Psoas muscle (tissue), 8 donors: ENCODE results near the gene FXYD4. TPM values are rescaled to one million over a fixed set of nuclear protein-coding genes. Genes with fewer than 3 reads are reported as not detected.
A peak's percentile ranks its signal among the peaks of the same experiment; 100 is the strongest.

ENCODE experiments used
- ATAC-seq, 4 donors: fragments of 200-7000 bp; cut with Tn5 transposase; one replicate each; pipeline ENCODE4 v1.9.1; 2020; ENCODE audit warnings: moderate library complexity in 3 of 4, mild to moderate bottlenecking in 2 of 4
- DNase-seq, 2 donors: peaks; one replicate each; pipeline ENCODE4 v3.0.0-alpha.2; 2020
- H3K27ac ChIP-seq: fragments of 200-600 bp; one replicate; pipeline ENCODE4 v1.8.0; 2022
- H3K27me3 ChIP-seq, 3 donors: fragments of 200-600 bp in 1 of 3; one replicate each; pipeline versions ENCODE4 v1.6.1 to v1.8.0; 2013 to 2022; ENCODE audit warnings: low read length in 2 of 3, mild to moderate bottlenecking in 2 of 3, moderate library complexity in 1 of 3; ENCODE audit not compliant: insufficient read depth in 3 of 3
- H3K36me3 ChIP-seq, 2 donors: fragments of 200-600 bp in 1 of 2; one replicate each; pipeline versions ENCODE4 v1.6.1 to v1.8.0; 2013 to 2022; ENCODE audit warnings: low read depth in 1 of 2, mild to moderate bottlenecking in 1 of 2, moderate library complexity in 1 of 2; ENCODE audit not compliant: insufficient read depth in 1 of 2
- H3K4me1 ChIP-seq: fragments of 200-600 bp; one replicate; pipeline ENCODE4 v1.8.0; 2022
- H3K4me3 ChIP-seq: fragments of 200-600 bp; one replicate; pipeline ENCODE4 v1.8.0; 2022; ENCODE audit warnings: mild to moderate bottlenecking
- H3K9me3 ChIP-seq: fragments of 200-600 bp; one replicate; pipeline ENCODE4 v1.8.0; 2022
- WGBS, 3 donors: extraction: QIAGEN DNeasy Blood & Tissue Kit; methylation state at CpG; one replicate each; pipeline versions ENCODE4 v1.1.6 to v1.1.7; 2013; 5-methylcytosine and 5-hydroxymethylcytosine counted together
- intact Hi-C, 2 donors: fragments of 100-400 bp; cut with DNase I; formaldehyde crosslinking; loops; one replicate each; pipeline versions ENCODE4 v1.11.0 to v1.14.2; 2022
- polyA plus RNA-seq, 3 donors: library from polyadenylated mRNA; stranded (reverse); fragments of 200-250 nt; gene quantifications; one replicate each; pipeline ENCODE4 v1.2.3, GENCODE V29; 2013
- total RNA-seq, 4 donors: library from RNA; stranded (reverse); fragmentation: NEBNext Ultra II Directional in 2 of 4; extraction: Animal tissue kit (Norgen Biotek cat#: 25700) in 2 of 4; gene quantifications; one replicate each; pipeline versions ENCODE4 v1.2.1 to v1.2.4, GENCODE V29; 2021 to 2023
- TF ChIP-seq, protein P1 (sequence below): fragments of 200-600 bp; IDR thresholded peaks from one replicate; pipeline ENCODE4 v1.8.0; 2022; ENCODE audit warnings: antibody characterized with exemption
- donor health status: healthy with polysubstance abuse.
- donor health status: DM: no; HTN: no; CAD: no; lungs with moderate emphysema.
- donor health status: Bipolar disorder and iron deficiency.
- donor health status: healthy.
- donor health status: DM: yes; HTN: yes; CAD: no.
- donor health status: DM: no; HTN: no; CAD: no.
- donor health status: DM: no; HTN: no; CAD: no.
- donor health status: DM: yes; HTN: yes; CAD: no.

FXYD4 gene
- total and polyA plus RNA-seq, 7 donors = 0.18 to 3.0 (median 0.74) TPM; not detected in 4

DNA sequence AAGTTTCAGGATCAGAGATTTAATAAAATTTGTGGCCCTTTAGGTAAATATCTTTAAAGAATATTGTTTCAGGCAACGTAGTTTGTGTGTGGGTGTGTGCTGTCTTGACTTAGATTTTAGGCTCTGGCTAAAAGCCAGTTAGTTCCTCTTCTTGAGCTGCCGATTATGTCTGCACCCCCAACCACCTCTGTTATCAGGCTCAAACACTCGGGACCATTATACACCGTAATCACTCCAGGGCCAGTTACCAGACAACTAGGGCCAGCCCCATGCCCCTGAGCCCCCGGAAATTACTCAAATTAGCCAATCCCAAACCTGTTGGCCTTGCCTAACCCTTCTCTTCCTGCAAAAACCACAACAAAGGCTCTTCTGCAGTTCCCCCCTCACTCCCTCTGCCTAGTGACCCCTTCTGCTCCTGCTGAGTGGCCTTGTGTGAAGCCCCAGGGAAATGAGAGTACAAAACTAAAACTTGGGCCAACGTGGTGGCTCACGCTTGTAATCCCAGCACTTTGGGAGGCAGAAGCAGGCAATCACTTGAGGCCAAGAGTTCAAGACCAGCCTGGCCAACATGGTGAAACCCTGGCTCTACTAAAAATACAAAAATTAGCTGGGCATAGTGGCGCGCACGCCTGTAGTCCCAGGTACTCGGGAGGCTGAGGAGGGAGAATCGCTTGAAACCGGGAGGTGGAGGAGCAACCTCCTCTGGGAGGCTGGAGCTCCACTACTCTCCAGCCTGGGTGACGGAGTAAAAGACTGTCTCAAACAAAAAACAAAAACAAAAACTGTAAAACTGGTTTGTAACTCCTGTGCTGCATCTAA lies 46.7 kb downstream of the FXYD4 start:
- Histone ChIP-seq H3K4me1 (peaks cover 8% of the 10 kb centered on the region), H3K4me3 (no peak overlapping the region), H3K36me3 (no peaks in the 10 kb centered on the region), H3K9me3 (no peaks in the 10 kb centered on the region), H3K27me3 (no peaks in the 10 kb centered on the region), H3K27ac (no peak overlapping the region)
- DNase-seq = no peak
- intact Hi-C loops = no loop called here
- ATAC-seq = no peak
- whole genome bisulfite sequencing, 3 donors = 76 to 83% (median 79%) methylated on average over 14 of the region's 14 CpGs
- TF ChIP-seq, protein P1, sequence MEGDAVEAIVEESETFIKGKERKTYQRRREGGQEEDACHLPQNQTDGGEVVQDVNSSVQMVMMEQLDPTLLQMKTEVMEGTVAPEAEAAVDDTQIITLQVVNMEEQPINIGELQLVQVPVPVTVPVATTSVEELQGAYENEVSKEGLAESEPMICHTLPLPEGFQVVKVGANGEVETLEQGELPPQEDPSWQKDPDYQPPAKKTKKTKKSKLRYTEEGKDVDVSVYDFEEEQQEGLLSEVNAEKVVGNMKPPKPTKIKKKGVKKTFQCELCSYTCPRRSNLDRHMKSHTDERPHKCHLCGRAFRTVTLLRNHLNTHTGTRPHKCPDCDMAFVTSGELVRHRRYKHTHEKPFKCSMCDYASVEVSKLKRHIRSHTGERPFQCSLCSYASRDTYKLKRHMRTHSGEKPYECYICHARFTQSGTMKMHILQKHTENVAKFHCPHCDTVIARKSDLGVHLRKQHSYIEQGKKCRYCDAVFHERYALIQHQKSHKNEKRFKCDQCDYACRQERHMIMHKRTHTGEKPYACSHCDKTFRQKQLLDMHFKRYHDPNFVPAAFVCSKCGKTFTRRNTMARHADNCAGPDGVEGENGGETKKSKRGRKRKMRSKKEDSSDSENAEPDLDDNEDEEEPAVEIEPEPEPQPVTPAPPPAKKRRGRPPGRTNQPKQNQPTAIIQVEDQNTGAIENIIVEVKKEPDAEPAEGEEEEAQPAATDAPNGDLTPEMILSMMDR = no peak

DNA sequence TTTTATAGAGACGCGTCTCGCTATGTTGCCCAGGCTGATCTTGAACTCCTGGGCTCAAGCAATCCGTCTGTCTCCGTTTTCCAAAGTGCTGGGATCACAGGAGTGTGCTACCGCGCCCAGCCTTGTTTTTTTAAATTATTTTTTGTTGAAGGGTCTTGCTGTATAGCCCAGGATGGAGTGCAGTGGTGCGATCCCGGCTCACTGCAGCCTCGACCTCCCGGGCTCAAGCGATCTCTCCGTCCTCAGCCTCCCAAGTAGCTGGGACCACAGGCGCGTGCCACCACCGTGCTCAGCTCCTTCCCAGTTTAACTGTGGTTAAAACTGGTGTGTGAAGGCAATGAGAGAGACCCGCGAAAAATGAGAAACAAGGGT lies 48.5 kb downstream of the FXYD4 start:
- Histone ChIP-seq H3K36me3 (no peaks in the 10 kb centered on the region), H3K4me3 (peak overlapping the region; percentile 88), H3K27me3 (no peaks in the 10 kb centered on the region), H3K9me3 (no peaks in the 10 kb centered on the region), H3K4me1 (peaks cover 8% of the 10 kb centered on the region), H3K27ac (peak overlapping the region; percentile 98)
- TF ChIP-seq, protein P1 = no peak
- DNase-seq (peak in 1 of 2 donors; percentile 59), ATAC-seq (peak; percentile 1 to 10 (median 2))
- 57 to 66% (median 62%) methylated on average over 18 of the region's 18 CpGs for WGBS, 3 donors
- intact Hi-C loops = no loop called here

DNA sequence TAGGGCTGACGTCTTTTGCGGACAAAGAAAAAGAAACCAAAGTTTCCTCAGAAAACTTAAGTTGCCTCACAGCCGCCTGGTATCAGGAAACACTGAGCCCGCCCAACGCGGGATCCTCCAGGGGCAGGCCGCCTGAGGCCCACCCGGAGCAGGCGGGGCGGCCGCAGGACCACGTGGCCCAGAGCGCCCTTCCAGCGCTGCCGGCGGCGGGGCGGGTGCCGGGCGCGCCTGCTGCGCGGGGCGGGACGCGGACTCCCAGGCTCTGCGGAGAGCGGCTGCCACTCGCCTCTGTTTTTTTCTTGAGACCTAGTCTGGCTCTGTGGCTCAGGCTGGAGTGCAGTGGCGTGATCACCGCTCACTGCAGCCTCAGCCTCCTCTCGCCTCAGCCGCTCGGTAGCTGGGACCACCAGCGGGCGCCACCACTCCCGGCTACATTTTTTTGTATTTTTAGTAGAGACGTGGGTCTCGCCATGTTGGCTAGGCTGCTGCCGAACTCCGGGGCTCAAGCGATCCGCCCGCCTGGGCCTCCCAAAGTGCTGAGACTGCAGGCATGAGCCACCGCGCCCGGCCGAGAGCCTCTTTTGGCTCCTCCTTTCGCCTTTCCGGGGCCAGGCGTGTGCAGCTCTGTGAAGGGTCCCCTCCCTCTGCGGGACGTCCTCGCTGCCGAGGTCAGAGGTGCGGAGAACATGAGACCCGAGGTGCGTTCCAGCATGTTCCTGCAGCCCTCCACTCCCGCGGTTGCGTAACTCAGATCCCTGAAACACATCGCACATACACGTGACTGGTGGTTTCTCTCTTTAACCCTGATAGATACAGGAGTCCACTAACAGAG lies 49.1 kb downstream of the FXYD4 start:
- no peaks in the 10 kb centered on the region for H3K36me3 ChIP-seq
- H3K27me3 ChIP-seq = no peaks in the 10 kb centered on the region
- intact Hi-C loops = no loop called here
- TF ChIP-seq, protein P1 = no peak
- 0 to 1% (median 0%) methylated on average over 53 to 63 of the region's 63 CpGs for whole genome bisulfite sequencing, 3 donors
- peaks cover 8% of the 10 kb centered on the region for H3K4me1 ChIP-seq
- H3K9me3 ChIP-seq = no peaks in the 10 kb centered on the region
- H3K27ac ChIP-seq = peak overlapping the region; percentile 98
- DNase-seq (peak; percentile 92 to 94), ATAC-seq (peak; percentile 95 to 97 (median 96))
- H3K4me3 ChIP-seq = peak overlapping the region; percentile 88

- 10 to 21% (median 15%) methylated on average over 4 of the region's 4 CpGs for WGBS, 3 donors
- ATAC-seq = no peak
- Histone ChIP-seq H3K4me1 (peaks cover 8% of the 10 kb centered on the region), H3K9me3 (no peaks in the 10 kb centered on the region), H3K36me3 (no peaks in the 10 kb centered on the region), H3K27ac (peak overlapping the region; percentile 98), H3K4me3 (peak overlapping the region; percentile 88), H3K27me3 (no peaks in the 10 kb centered on the region)
- TF ChIP-seq, protein P1 = no peak
- intact Hi-C loops = no loop called here
- no peak for DNase-seq
Observed at GRCh38 chr10:43421201-43421507, 49.7 kb downstream of the FXYD4 start.
